Liver (tissue), 2 donors: ENCODE data around the gene LRRC75B.

ENCODE experiments used
- TF ChIP-seq, protein P1 (sequence below): fragments of 150-350 bp; IDR thresholded peaks from 2 replicates; pipeline ENCODE4 v1.5.1; 2017; ENCODE audit warnings: improper control_type of control experiment, low read depth, low read length; ENCODE audit not compliant: missing input control
- TF ChIP-seq, protein P2 (sequence below): IDR thresholded peaks from 2 replicates; pipeline ENCODE4 v1.6.1; 2016; ENCODE audit warnings: antibody characterized with exemption
- donor health status: healthy.

GRCh38 chr22:24587948-24588347, 4.9 kb downstream of the LRRC75B start:
- TF ChIP-seq, protein P1, sequence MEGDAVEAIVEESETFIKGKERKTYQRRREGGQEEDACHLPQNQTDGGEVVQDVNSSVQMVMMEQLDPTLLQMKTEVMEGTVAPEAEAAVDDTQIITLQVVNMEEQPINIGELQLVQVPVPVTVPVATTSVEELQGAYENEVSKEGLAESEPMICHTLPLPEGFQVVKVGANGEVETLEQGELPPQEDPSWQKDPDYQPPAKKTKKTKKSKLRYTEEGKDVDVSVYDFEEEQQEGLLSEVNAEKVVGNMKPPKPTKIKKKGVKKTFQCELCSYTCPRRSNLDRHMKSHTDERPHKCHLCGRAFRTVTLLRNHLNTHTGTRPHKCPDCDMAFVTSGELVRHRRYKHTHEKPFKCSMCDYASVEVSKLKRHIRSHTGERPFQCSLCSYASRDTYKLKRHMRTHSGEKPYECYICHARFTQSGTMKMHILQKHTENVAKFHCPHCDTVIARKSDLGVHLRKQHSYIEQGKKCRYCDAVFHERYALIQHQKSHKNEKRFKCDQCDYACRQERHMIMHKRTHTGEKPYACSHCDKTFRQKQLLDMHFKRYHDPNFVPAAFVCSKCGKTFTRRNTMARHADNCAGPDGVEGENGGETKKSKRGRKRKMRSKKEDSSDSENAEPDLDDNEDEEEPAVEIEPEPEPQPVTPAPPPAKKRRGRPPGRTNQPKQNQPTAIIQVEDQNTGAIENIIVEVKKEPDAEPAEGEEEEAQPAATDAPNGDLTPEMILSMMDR = no peak
- TF ChIP-seq, protein P2, sequence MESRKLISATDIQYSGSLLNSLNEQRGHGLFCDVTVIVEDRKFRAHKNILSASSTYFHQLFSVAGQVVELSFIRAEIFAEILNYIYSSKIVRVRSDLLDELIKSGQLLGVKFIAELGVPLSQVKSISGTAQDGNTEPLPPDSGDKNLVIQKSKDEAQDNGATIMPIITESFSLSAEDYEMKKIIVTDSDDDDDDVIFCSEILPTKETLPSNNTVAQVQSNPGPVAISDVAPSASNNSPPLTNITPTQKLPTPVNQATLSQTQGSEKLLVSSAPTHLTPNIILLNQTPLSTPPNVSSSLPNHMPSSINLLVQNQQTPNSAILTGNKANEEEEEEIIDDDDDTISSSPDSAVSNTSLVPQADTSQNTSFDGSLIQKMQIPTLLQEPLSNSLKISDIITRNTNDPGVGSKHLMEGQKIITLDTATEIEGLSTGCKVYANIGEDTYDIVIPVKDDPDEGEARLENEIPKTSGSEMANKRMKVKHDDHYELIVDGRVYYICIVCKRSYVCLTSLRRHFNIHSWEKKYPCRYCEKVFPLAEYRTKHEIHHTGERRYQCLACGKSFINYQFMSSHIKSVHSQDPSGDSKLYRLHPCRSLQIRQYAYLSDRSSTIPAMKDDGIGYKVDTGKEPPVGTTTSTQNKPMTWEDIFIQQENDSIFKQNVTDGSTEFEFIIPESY = no peak
